OCI-LY1 (cell line): Measurements from ENCODE around the gene TLR6.

ENCODE experiments used
- CTCF ChIP-seq: fragments of 200-600 bp; sonication (generic), shearing (Covaris generic); IDR thresholded peaks from 2 replicates; pipeline ENCODE4 v1.5.1; 2017; ENCODE audit warnings: mild to moderate bottlenecking, antibody characterized with exemption, low read length, moderate library complexity, mixed read lengths
- EZH2 ChIP-seq: fragments of 200-600 bp; sonication (generic), shearing (Covaris generic); IDR thresholded peaks from 2 replicates; pipeline ENCODE4 v1.8.0; 2017; ENCODE audit warnings: borderline replicate concordance, mixed run types, mild to moderate bottlenecking, antibody characterized with exemption, low read length, moderate library complexity, mixed read lengths

- no peak for TF ChIP-seq CTCF
- no peak for TF ChIP-seq EZH2
Observed at GRCh38 chr4:38871593-38871992, 15.0 kb upstream of the TLR6 start.
